ENCODE data around the gene CPSF3. TPM values are rescaled to one million over a fixed set of nuclear protein-coding genes. Genes with fewer than 3 reads are reported as not detected.

Gene CPSF3
- total and polyA plus RNA-seq, 2 of the 8 experiments (the other 6 are each of a cell fraction or from before 2014, with no cell fraction given): 44.5 to 93.3 TPM

- Histone ChIP-seq H2BK5ac (ENCODE audit: low read depth, low read length) (no peak overlapping the region), H2BK15ac (ENCODE audit: low read length) (no peak overlapping the region), H3K23me2 (ENCODE audit: low read depth, low read length) (no peaks in the 10 kb centered on the region), H3K4ac (replicated peaks; ENCODE audit: insufficient read length, low read depth, low read length) (no peak overlapping the region), H3K56ac (replicated peaks; ENCODE audit: insufficient read length, low read depth, low read length) (no peak overlapping the region), H4K20me1 (replicated peaks in 1 of 2; ENCODE audit: control insufficient read depth in 1 of 2, insufficient read depth in 2 of 2, low read length in 2 of 2) (peaks cover 0 to 2% of the 10 kb centered on the region in 2 experiments), H2AFZ (ENCODE audit: low read length) (no peak overlapping the region), H2BK20ac (ENCODE audit: low read length) (no peak overlapping the region), H3K18ac (ENCODE audit: extremely low read depth, low read length) (no peak overlapping the region), H2BK12ac (ENCODE audit: low read depth, low read length) (no peak overlapping the region), H4K91ac (replicated peaks; ENCODE audit: insufficient read length, low read length) (no peak overlapping the region), H3K79me1 (ENCODE audit: low read depth, low read length) (no peaks in the 10 kb centered on the region), H3K14ac (ENCODE audit: insufficient read length) (no peak overlapping the region), H3K4me3 (ENCODE audit: extremely low read depth in 1 of 4, insufficient read depth in 2 of 4, low read depth in 3 of 4, low read length in 4 of 4) (no peak overlapping the region), H3K4me2 (ENCODE audit: insufficient read depth in 1 of 2, low read depth in 2 of 2, low read length in 2 of 2) (no peak overlapping the region), H3K36me3 (ENCODE audit: control insufficient read depth in 2 of 4, insufficient read depth in 4 of 4, low read length in 3 of 4) (peaks cover 0 to 3% (median 0%) of the 10 kb centered on the region in 4 experiments; a peak in 5 of 8 replicates), H3K9ac (replicated peaks in 1 of 4; ENCODE audit: extremely low read depth in 1 of 4, low read depth in 3 of 4, low read length in 3 of 4) (no peak overlapping the region), H2BK120ac (replicated peaks; ENCODE audit: low read depth, low read length) (no peak overlapping the region), H3K23ac (ENCODE audit: insufficient read length) (no peak overlapping the region), H4K8ac (ENCODE audit: extremely low read depth, insufficient read depth, low read length) (no peak overlapping the region), H4K5ac (ENCODE audit: insufficient read length, low read depth, low read length) (no peak overlapping the region), H3K79me2 (ENCODE audit: control insufficient read depth in 1 of 2, insufficient read depth in 2 of 2, low read length in 2 of 2) (no peaks in the 10 kb centered on the region), H3K4me1 (replicated peaks in 1 of 4; ENCODE audit: control insufficient read depth in 3 of 4, insufficient read depth in 4 of 4, low read length in 3 of 4) (no peaks in the 10 kb centered on the region; a peak in 1 of 7 replicates), H2AK5ac (ENCODE audit: low read depth, low read length) (no peak overlapping the region), H3K9me3 (ENCODE audit: insufficient read depth in 2 of 2, low read depth in 1 of 2, low read length in 1 of 2) (no peaks in the 10 kb centered on the region), H3K27ac (ENCODE audit: low read depth, low read length) (no peak overlapping the region), H3K27me3 (replicated peaks in 1 of 4; ENCODE audit: control insufficient read depth in 3 of 4, extremely low read depth in 1 of 4, insufficient read depth in 3 of 4, low read length in 3 of 4) (no peaks in the 10 kb centered on the region)
- DNase-seq (ENCODE audit: low read depth in 1 of 2, low spot score in 2 of 2) (no peak), FAIRE-seq (no peak)
- TF ChIP-seq SIX5 (IDR thresholded peaks at IDR 0.05; ENCODE audit: low read depth, low read length) (no peak), E2F6 (IDR thresholded peaks at IDR 0.05) (no peak), EZH2 (IDR thresholded peaks at IDR 0.05; ENCODE audit: low read depth, low read length, severe bottlenecking) (no peak), JUND (IDR thresholded peaks at IDR 0.05; ENCODE audit: low read length) (no peak), USF2 (IDR thresholded peaks at IDR 0.05; ENCODE audit: low read length) (no peak), KDM5A (IDR thresholded peaks at IDR 0.05; ENCODE audit: low read length) (no peak), GTF2F1 (IDR thresholded peaks at IDR 0.05; ENCODE audit: borderline replicate concordance, low read depth, low read length) (no peak), CREB1 (IDR thresholded peaks at IDR 0.05) (no peak), RAD21 (IDR thresholded peaks at IDR 0.05 in 1 of 2, conservative IDR thresholded peaks at IDR 0.05 in 1 of 2; ENCODE audit: low read depth in 2 of 2, low read length in 2 of 2) (no peak), SIRT6 (IDR thresholded peaks at IDR 0.05; ENCODE audit: low read length) (no peak), CHD1 (IDR thresholded peaks at IDR 0.05; ENCODE audit: low read depth, low read length) (no peak), TCF12 (IDR thresholded peaks at IDR 0.05; ENCODE audit: low read depth, low read length) (no peak), SUZ12 (IDR thresholded peaks at IDR 0.05; ENCODE audit: low read length) (no peak)
- ChIA-PET CTCF (ENCODE audit: partially characterized antibody) (no interaction called here), POLR2A (ENCODE audit: partially characterized antibody) (no interaction called here)
- 86% methylated on average over 4 of the region's 4 CpGs; no CpG with 5 or more reads in 1 of the 2 experiments for WGBS, 2 experiments (ENCODE audit: extremely low coverage in 1 of 2, insufficient coverage in 1 of 2, insufficient read length in 1 of 2, insufficient replicate concordance in 2 of 2, low coverage in 1 of 2, low lambda C conversion rate in 2 of 2, missing lambda C conversion rate in 1 of 2)
Observed at GRCh38 chr2:9404451-9404850, 19.0 kb upstream of the CPSF3 start.
